CD4-positive, alpha-beta memory T cell (primary cell): ENCODE measurements around the gene RMI2. TPM values are rescaled to one million over a fixed set of nuclear protein-coding genes. Genes with fewer than 3 reads are reported as not detected.
"Not testable (repeated sequence)": the region's sequence is repeated elsewhere in the genome, so short reads cannot be mapped to it uniquely, and the experiment has no call there.

Source experiments
- CTCF ChIA-PET: fragments of 350-600 bp; sonication (Branson Sonifier 250); formaldehyde crosslinking; loops from one replicate; lab custom pipeline; 2021; ENCODE audit warnings: inconsistent platforms; ENCODE audit not compliant: partially characterized antibody; lab: Charles Lee
- POLR2A ChIA-PET: fragments of 350-600 bp; sonication (Branson Sonifier 250); formaldehyde crosslinking; loops from one replicate; lab custom pipeline; 2021; ENCODE audit not compliant: partially characterized antibody; lab: Charles Lee
- DNase-seq, 5 donors: peaks; one replicate each; pipeline versions ENCODE4 v3.0.0 to v3.0.0-alpha.2; 2020 to 2022; ENCODE audit warnings: mixed read lengths in 1 of 5
- H3K27ac ChIP-seq: one replicate; pipeline ENCODE4 v1.7.0; 2013; ENCODE audit warnings: low read depth, low read length
- H3K27me3 ChIP-seq: 2 replicates; pipeline ENCODE4 v1.7.0; 2013; ENCODE audit warnings: mild to moderate bottlenecking, low read length, moderate library complexity; ENCODE audit not compliant: insufficient read depth
- H3K36me3 ChIP-seq: 2 replicates; pipeline ENCODE4 v1.7.0; 2013; ENCODE audit warnings: mild to moderate bottlenecking, low read length, moderate library complexity; ENCODE audit not compliant: insufficient read depth
- H3K4me1 ChIP-seq: 2 replicates; pipeline ENCODE4 v1.7.0; 2013; ENCODE audit warnings: mild to moderate bottlenecking, low read length, moderate library complexity; ENCODE audit not compliant: insufficient read depth
- H3K4me3 ChIP-seq, 2 donors: one replicate each; pipeline ENCODE4 v1.7.0; 2013; ENCODE audit warnings: low read length in 2 of 2, mild to moderate bottlenecking in 1 of 2
- H3K9me3 ChIP-seq, 2 donors: one replicate each; pipeline ENCODE4 v1.7.0; 2013; ENCODE audit warnings: low read length in 2 of 2, control low read depth in 1 of 2; ENCODE audit not compliant: control insufficient read depth in 1 of 2
- H3K27ac Mint-ChIP-seq, 7 donors: one replicate each; pipeline ENCODE4 v1.8.0; 2020 to 2021; ENCODE audit warnings: mixed read lengths in 7 of 7, mild to moderate bottlenecking in 6 of 7, inconsistent platforms in 3 of 7, moderate library complexity in 3 of 7
- H3K27me3 Mint-ChIP-seq, 2 donors: one replicate each; pipeline ENCODE4 v1.8.0; 2020 to 2021; ENCODE audit warnings: mixed read lengths in 2 of 2
- H3K36me3 Mint-ChIP-seq, 2 donors: one replicate each; pipeline ENCODE4 v1.8.0; 2020 to 2021; ENCODE audit warnings: mixed read lengths in 2 of 2, inconsistent platforms in 1 of 2, mild to moderate bottlenecking in 1 of 2
- H3K4me1 Mint-ChIP-seq, 4 donors: one replicate each; pipeline ENCODE4 v1.8.0; 2020 to 2021; ENCODE audit warnings: mixed read lengths in 4 of 4, mild to moderate bottlenecking in 1 of 4
- H3K4me3 Mint-ChIP-seq, 8 donors: one replicate each; pipeline ENCODE4 v1.8.0; 2020 to 2021; ENCODE audit warnings: mixed read lengths in 8 of 8, mild to moderate bottlenecking in 7 of 8, moderate library complexity in 6 of 8, inconsistent platforms in 3 of 8
- H3K9me3 Mint-ChIP-seq, 8 donors: one replicate each; pipeline ENCODE4 v1.8.0; 2020 to 2021; ENCODE audit warnings: mixed read lengths in 8 of 8, mild to moderate bottlenecking in 5 of 8, inconsistent platforms in 3 of 8, moderate library complexity in 1 of 8
- intact Hi-C: fragments of 100-400 bp; cut with micrococcal nuclease; formaldehyde crosslinking; loops from one replicate; pipeline ENCODE4 v1.15.1; 2023
- polyA plus RNA-seq, 2 donors: library from polyadenylated mRNA; unstranded; fragments of 300-500 nt; fragmentation: Illumina TruSeq; gene quantifications; one replicate each; pipeline ENCODE4 v1.2.3, GENCODE V29; 2021
- total RNA-seq, 2 experiments: library from RNA; stranded (reverse); gene quantifications; one replicate each; pipeline ENCODE4 v1.2.3, GENCODE V29; 2021

Gene RMI2
- total and polyA plus RNA-seq, 4 experiments from 2014 or later, result 1.5 to 4.0 (median 1.7) TPM

DNA sequence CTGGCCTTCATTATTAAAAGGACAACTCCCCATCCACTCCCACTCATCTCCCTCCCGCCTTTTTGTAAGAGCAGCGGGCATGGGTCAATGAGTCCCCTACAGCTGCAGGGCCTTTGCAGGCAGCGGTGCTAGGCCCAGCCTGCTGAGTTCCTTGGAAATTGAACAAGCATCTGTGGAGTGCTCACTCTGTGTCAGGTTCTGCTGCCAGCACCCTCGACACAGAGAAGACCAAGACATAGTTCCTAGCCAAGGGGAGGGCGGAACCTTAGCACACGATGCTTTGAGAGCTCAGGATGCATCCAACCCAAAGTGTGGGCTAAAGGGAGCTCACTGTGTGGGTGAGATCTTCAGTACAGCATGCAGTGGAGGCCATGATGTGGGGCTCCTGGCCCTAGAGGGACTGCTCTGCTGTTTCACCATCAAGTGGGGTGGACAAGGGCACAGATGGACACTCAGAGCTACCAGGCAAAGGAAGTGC lies 27.6 kb downstream of the RMI2 start:
- H3K36me3 ChIP-seq, result no peaks in the 10 kb centered on the region
- no peak overlapping the region for H3K4me3 ChIP-seq
- no peaks in the 10 kb centered on the region for H3K9me3 Mint-ChIP-seq
- peaks cover 1 to 11% (median 6%) of the 10 kb centered on the region in 4 donors for H3K4me1 Mint-ChIP-seq
- H3K4me1 ChIP-seq, result no peaks in the 10 kb centered on the region
- intact Hi-C loops, result no loop called here
- ChIA-PET POLR2A (no interaction called here), CTCF (interaction anchor here (1.0 to 4.6 kb wide), 8 partner anchors 17 to 419 kb away, joined by 3 to 33 read pairs (median 3); no protein-coding TSS in a partner anchor)
- H3K27me3 ChIP-seq, result no peaks in the 10 kb centered on the region
- H3K27me3 Mint-ChIP-seq, result no peaks in the 10 kb centered on the region
- H3K4me3 Mint-ChIP-seq, result no peak overlapping the region
- H3K9me3 ChIP-seq, result no peaks in the 10 kb centered on the region
- no peak for DNase-seq
- no peaks in the 10 kb centered on the region for H3K36me3 Mint-ChIP-seq
- H3K27ac ChIP-seq, result no peak overlapping the region
- no peak overlapping the region for H3K27ac Mint-ChIP-seq

DNA sequence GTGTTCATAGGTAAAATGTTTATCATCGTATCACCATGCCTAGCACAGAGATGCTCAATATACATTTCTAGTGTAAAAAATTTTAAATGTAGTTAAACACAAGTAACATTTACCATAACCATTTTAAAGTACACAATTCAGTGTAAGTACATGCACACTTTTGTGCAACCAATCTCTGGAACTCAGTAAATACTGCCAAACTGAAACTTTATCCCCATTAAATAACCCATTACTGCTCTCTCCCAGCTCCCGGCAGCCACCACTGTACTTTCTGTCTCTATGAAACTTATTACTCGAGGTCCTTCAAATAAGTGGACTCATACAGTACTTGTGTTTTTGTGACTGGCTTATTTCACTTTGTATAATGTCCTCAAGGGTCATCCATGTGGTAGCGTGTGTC lies 29.0 kb downstream of the RMI2 start:
- Histone ChIP-seq H3K36me3 (no peaks in the 10 kb centered on the region), H3K4me1 (peaks cover 4% of the 10 kb centered on the region), H3K9me3 (no peaks in the 10 kb centered on the region), H3K4me3 (no peak overlapping the region), H3K27me3 (no peaks in the 10 kb centered on the region), H3K27ac (no peak overlapping the region)
- CTCF ChIA-PET, result interaction anchor here (1.1 to 4.6 kb wide), 2 partner anchors 21 to 410 kb away, joined by 3 to 33 read pairs; no protein-coding TSS in a partner anchor
- Mint-ChIP-seq H3K27me3 (no peaks in the 10 kb centered on the region), H3K4me3 (no peak overlapping the region), H3K27ac (no peak overlapping the region), H3K9me3 (no peaks in the 10 kb centered on the region), H3K4me1 (peaks cover 3 to 13% (median 8%) of the 10 kb centered on the region in 4 donors), H3K36me3 (no peaks in the 10 kb centered on the region)
- POLR2A ChIA-PET, result no interaction called here
- intact Hi-C loops, result no loop called here
- DNase-seq, result no peak

DNA sequence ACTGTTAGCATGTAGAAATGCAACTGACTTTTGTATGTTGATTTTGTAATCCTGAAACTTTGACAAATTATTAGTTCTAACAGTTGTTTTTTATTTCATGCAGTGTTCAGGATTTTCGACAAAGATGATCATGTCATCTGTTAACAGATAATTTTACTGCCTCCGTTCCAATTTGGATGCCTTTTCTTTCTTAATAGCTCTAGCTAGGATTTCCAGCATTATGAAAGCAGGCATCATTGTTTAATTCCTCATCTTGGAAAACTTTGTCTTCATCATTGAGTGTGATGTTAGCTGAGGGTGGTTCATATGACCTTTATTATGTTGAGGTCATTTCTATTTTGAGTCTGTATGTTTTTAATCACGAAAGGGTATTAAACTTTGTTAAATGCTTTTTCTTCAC lies 31.9 kb downstream of the RMI2 start:
- ChIA-PET POLR2A (no interaction called here), CTCF (interaction anchor here (0.6 kb wide), 1 partner anchor 413 kb away, joined by 3 read pairs; no protein-coding TSS in a partner anchor)
- no peaks in the 10 kb centered on the region for H3K36me3 Mint-ChIP-seq
- H3K4me3 Mint-ChIP-seq, result no peak overlapping the region
- H3K4me1 ChIP-seq, result peaks cover 13% of the 10 kb centered on the region
- H3K27ac ChIP-seq, result no peak overlapping the region
- no peaks in the 10 kb centered on the region for H3K27me3 ChIP-seq
- H3K27me3 Mint-ChIP-seq, result no peaks in the 10 kb centered on the region
- H3K4me1 Mint-ChIP-seq, result peaks cover 7 to 22% (median 10%) of the 10 kb centered on the region in 4 donors
- no peaks in the 10 kb centered on the region for H3K9me3 ChIP-seq
- no peak for DNase-seq
- no peaks in the 10 kb centered on the region for H3K36me3 ChIP-seq
- H3K4me3 ChIP-seq, result no peak overlapping the region
- no peaks in the 10 kb centered on the region for H3K9me3 Mint-ChIP-seq
- H3K27ac Mint-ChIP-seq, result no peak overlapping the region
- intact Hi-C loops, result no loop called here

DNA sequence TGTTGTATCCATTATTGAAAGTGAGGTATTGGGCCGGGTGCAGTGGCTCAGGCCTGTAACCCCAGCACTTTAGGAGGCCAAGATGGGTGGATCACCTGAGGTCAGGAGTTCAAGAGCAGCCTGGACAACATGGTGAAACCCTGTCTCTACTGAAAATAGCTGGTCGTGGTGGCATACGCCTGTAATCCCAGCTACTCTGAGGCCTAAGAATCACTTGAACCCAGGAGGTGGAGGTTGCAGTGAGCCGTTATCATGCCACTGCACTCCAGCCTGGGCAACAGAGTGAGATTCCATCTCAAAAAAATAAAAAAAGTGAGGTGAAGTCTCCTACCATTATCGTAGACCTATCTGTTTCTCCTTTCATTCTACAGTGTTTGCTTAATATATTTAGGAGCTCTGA lies 33.7 kb downstream of the RMI2 start:
- H3K27me3 ChIP-seq, H3K36me3 Mint-ChIP-seq, H3K27ac ChIP-seq, DNase-seq, intact Hi-C loops, H3K36me3 ChIP-seq, H3K9me3 ChIP-seq, H3K9me3 Mint-ChIP-seq, H3K27me3 Mint-ChIP-seq, H3K4me3 ChIP-seq, POLR2A ChIA-PET: not testable (repeated sequence)
- Mint-ChIP-seq H3K27ac (peak overlapping the region in 6 of 7 donors; percentile 70 to 89 (median 74)), H3K4me1 (peaks cover 7 to 22% (median 10%) of the 10 kb centered on the region in 4 donors), H3K4me3 (peak overlapping the region in 6 of 8 donors; percentile 76 to 86 (median 81))
- CTCF ChIA-PET, result interaction anchor here (0.8 to 1.8 kb wide), 5 partner anchors 8 to 123 kb away, joined by 3 to 7 read pairs (median 3); partner anchors contain the start of gene SOCS1
- H3K4me1 ChIP-seq, result peaks cover 13% of the 10 kb centered on the region

DNA sequence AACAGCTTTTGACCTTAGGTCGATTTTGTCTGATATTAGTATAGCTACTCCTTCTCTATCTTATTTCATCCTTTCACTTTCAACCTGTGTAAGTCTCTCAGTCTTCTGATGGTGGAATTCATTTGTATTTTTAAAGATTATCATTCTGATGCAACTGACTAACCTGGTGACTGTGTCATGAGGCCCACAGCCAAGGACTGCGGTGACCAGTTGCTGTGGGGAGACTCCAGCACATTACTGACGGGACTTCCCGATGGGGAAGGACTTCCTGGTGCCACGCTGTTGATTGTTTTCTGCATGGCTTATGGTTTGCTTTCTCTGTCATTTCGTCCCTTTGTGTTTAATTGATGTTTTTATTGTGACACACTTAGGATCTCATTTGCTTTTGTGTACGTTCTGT lies 34.2 kb downstream of the RMI2 start:
- ChIA-PET CTCF (interaction anchor here (0.8 to 1.8 kb wide), 5 partner anchors 8 to 123 kb away, joined by 3 to 7 read pairs (median 3); partner anchors contain the start of gene SOCS1), POLR2A (interaction anchor here (0.6 kb wide), 1 partner anchor 272 kb away, joined by 3 read pairs; no protein-coding TSS in a partner anchor)
- H3K4me3 Mint-ChIP-seq, result peak overlapping the region; percentile 74 to 86 (median 80)
- peaks cover 13% of the 10 kb centered on the region for H3K4me1 ChIP-seq
- no peaks in the 10 kb centered on the region for H3K36me3 Mint-ChIP-seq
- intact Hi-C loops, result no loop called here
- no peaks in the 10 kb centered on the region for H3K36me3 ChIP-seq
- no peak overlapping the region for H3K27ac ChIP-seq
- peak in 4 of 5 donors; percentile 36 to 77 (median 53) for DNase-seq
- no peaks in the 10 kb centered on the region for H3K9me3 ChIP-seq
- H3K4me1 Mint-ChIP-seq, result peaks cover 7 to 22% (median 10%) of the 10 kb centered on the region in 4 donors
- H3K27me3 Mint-ChIP-seq, result no peaks in the 10 kb centered on the region
- no peaks in the 10 kb centered on the region for H3K9me3 Mint-ChIP-seq
- no peak overlapping the region for H3K4me3 ChIP-seq
- H3K27ac Mint-ChIP-seq, result peak overlapping the region in 6 of 7 donors; percentile 72 to 89 (median 78)
- no peaks in the 10 kb centered on the region for H3K27me3 ChIP-seq

DNA sequence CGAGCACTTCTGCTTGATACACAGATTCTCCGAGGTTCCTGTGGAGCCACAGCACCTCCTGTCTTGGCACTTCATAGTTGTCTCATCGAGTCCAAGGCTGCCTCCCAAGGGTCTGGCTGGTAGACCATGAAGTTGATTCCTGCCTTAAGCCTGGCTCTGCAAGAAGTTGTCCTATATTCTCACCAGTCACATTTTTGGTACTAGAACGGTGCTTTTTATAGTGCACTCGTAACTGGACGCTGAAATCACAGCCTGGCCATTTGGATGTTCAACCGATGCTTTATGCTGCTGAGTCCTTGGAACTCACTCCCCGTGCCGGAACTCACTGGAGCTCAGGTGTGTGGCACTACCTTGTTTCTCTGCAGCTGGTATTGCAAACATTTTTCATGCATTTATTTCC lies 35.6 kb downstream of the RMI2 start:
- Histone ChIP-seq H3K27me3 (no peaks in the 10 kb centered on the region), H3K4me1 (peaks cover 13% of the 10 kb centered on the region), H3K4me3 (no peak overlapping the region), H3K36me3 (no peaks in the 10 kb centered on the region), H3K27ac (no peak overlapping the region), H3K9me3 (no peaks in the 10 kb centered on the region)
- intact Hi-C loops, result no loop called here
- Mint-ChIP-seq H3K9me3 (no peaks in the 10 kb centered on the region), H3K27me3 (no peaks in the 10 kb centered on the region), H3K4me3 (no peak overlapping the region), H3K36me3 (no peaks in the 10 kb centered on the region), H3K27ac (peak overlapping the region in 1 of 7 donors; percentile 83), H3K4me1 (peaks cover 7 to 22% (median 10%) of the 10 kb centered on the region in 4 donors)
- no peak for DNase-seq
- POLR2A ChIA-PET, result no interaction called here
- CTCF ChIA-PET, result interaction anchor here (1.0 to 1.5 kb wide), 3 partner anchors 9 to 416 kb away, joined by 3 to 4 read pairs (median 4); no protein-coding TSS in a partner anchor

DNA sequence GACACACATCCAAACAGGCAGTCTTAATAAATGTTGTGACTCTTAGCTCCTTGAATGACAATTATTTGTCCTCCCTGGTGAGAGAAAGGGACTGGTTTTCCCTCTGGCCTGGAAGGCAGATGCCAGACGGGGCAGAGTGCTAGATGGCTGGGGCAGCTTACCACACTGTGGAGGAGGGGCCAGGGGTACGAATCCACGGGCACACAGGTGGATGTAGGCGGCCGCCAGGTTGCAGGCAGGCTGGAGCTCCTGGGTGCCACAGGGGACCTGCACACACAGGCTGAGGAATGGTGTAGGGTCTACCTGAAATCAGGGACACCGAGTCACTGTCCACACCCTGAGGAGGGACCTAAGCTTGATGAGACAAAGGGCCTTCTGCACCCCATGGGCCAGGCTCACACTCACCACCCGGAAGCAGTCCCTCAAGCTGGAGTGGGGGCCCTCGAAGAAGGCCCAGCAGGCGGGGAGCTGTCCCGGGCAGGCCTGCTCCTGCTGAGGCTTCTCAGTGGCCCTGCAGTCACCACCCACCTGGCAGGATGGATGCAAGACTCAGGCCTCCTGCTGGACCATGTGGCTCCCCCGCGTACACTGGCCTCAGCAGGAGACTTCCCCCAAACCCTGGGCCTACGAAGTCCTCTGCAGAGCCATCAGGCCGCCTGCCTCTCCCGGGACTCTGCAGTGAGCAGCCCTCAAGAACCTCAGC lies 38.4 kb downstream of the RMI2 start:
- no peaks in the 10 kb centered on the region for H3K27me3 Mint-ChIP-seq

More for the DNA sequence above, 38.4 kb downstream of the RMI2 start:
- intact Hi-C loops, result no loop called here
- H3K4me3 Mint-ChIP-seq, result no peak overlapping the region
- Histone ChIP-seq H3K27ac (no peak overlapping the region), H3K4me3 (no peak overlapping the region), H3K9me3 (no peaks in the 10 kb centered on the region), H3K4me1 (peaks cover 13% of the 10 kb centered on the region), H3K36me3 (no peaks in the 10 kb centered on the region), H3K27me3 (no peaks in the 10 kb centered on the region)
- no peaks in the 10 kb centered on the region for H3K36me3 Mint-ChIP-seq
- ChIA-PET CTCF (interaction anchor here (1.5 to 6.1 kb wide), 2 partner anchors 14 to 420 kb away, joined by 3 to 33 read pairs; no protein-coding TSS in a partner anchor), POLR2A (no interaction called here)
- no peak for DNase-seq
- H3K9me3 Mint-ChIP-seq, result no peaks in the 10 kb centered on the region
- H3K4me1 Mint-ChIP-seq, result peaks cover 7 to 22% (median 10%) of the 10 kb centered on the region in 4 donors
- H3K27ac Mint-ChIP-seq, result peak overlapping the region in 1 of 7 donors; percentile 7
